Panc1 (cell line): Measurements from ENCODE around the gene HPCAL4.

Source experiments
- CTCF ChIP-seq: fragments of 450-650 bp; IDR thresholded peaks from 2 replicates; pipeline ENCODE4 v1.5.1; 2017; ENCODE audit warnings: mild to moderate bottlenecking
- POLR2AphosphoS5 ChIP-seq: IDR thresholded peaks from 2 replicates; pipeline ENCODE4 v1.6.1; 2012; ENCODE audit warnings: mild to moderate bottlenecking, low read depth, low read length, moderate library complexity
- REST ChIP-seq, 2 experiments: IDR thresholded peaks; 2 replicates each; pipeline ENCODE4 v1.6.1; 2011 to 2012; ENCODE audit warnings: low read depth in 2 of 2, control low read depth in 1 of 2, low read length in 1 of 2, mild to moderate bottlenecking in 1 of 2, moderate library complexity in 1 of 2; ENCODE audit not compliant: insufficient read depth in 1 of 2
- SIN3A ChIP-seq: IDR thresholded peaks from 2 replicates; pipeline ENCODE4 v1.6.1; 2012; ENCODE audit warnings: low read depth, mild to moderate bottlenecking, low read length, moderate library complexity, borderline replicate concordance; ENCODE audit not compliant: insufficient read depth

GRCh38 chr1:39721664-39722063 lies 30.4 kb upstream of the HPCAL4 start:
- no peak for TF ChIP-seq CTCF
- TF ChIP-seq POLR2AphosphoS5: no peak
- TF ChIP-seq REST (IDR thresholded peaks at IDR 0.05; ENCODE audit: insufficient read depth in 1 of 2, low read depth in 2 of 2, low read length in 1 of 2): no peak
- no peak for TF ChIP-seq SIN3A
